CD4-positive, CD25-positive, alpha-beta regulatory T cell (primary cell): Measurements from ENCODE around the gene LIPH. TPM values are rescaled to one million over a fixed set of nuclear protein-coding genes. Genes with fewer than 3 reads are reported as not detected.
A peak's percentile ranks its signal among the peaks of the same experiment; 100 is the strongest.
"Not testable (repeated sequence)": the region's sequence is repeated elsewhere in the genome, so short reads cannot be mapped to it uniquely, and the experiment has no call there.

ENCODE experiments used
- ATAC-seq, 2 donors: fragments of 150-1000 bp; cut with Tn5 transposase; one replicate each; pipeline ENCODE4 v1.10.0; 2021; ENCODE audit warnings: low read depth in 2 of 2, moderate number of reproducible peaks in 2 of 2, moderate library complexity in 1 of 2
- DNase-seq, 3 donors: peaks; one replicate each; pipeline versions ENCODE4 v3.0.0 to v3.0.0-alpha.2; 2012 to 2022; ENCODE audit warnings: mixed read lengths in 1 of 3
- H3K27ac ChIP-seq: one replicate; pipeline ENCODE4 v1.7.0; 2013; ENCODE audit warnings: mild to moderate bottlenecking, low read length; ENCODE audit not compliant: insufficient read depth, poor library complexity, severe bottlenecking
- H3K27me3 ChIP-seq: one replicate; pipeline ENCODE4 v1.7.0; 2013; ENCODE audit warnings: low read length; ENCODE audit not compliant: control insufficient read depth, insufficient read depth
- H3K36me3 ChIP-seq: one replicate; pipeline ENCODE4 v1.7.0; 2013; ENCODE audit warnings: mild to moderate bottlenecking, low read length, moderate library complexity; ENCODE audit not compliant: control insufficient read depth, insufficient read depth
- H3K4me1 ChIP-seq: 2 replicates; pipeline ENCODE4 v1.7.0; 2013; ENCODE audit warnings: mild to moderate bottlenecking, low read length; ENCODE audit not compliant: insufficient read depth, control insufficient read depth, poor library complexity, severe bottlenecking
- H3K4me3 ChIP-seq: one replicate; pipeline ENCODE4 v1.7.0; 2013; ENCODE audit warnings: low read depth, mild to moderate bottlenecking, low read length, moderate library complexity
- H3K9me3 ChIP-seq, 2 experiments: 1 replicate in 1 of 2; 2 replicates in 1 of 2; pipeline ENCODE4 v1.7.0; 2013; ENCODE audit warnings: low read length in 2 of 2, mild to moderate bottlenecking in 1 of 2, moderate library complexity in 1 of 2; ENCODE audit not compliant: control insufficient read depth in 2 of 2
- H3K27ac Mint-ChIP-seq, 3 donors: one replicate each; pipeline ENCODE4 v1.8.0; 2020 to 2022; ENCODE audit warnings: mild to moderate bottlenecking in 3 of 3, mixed read lengths in 3 of 3, moderate library complexity in 2 of 3
- H3K27me3 Mint-ChIP-seq: one replicate; pipeline ENCODE4 v1.8.0; 2022; ENCODE audit warnings: mild to moderate bottlenecking, mixed read lengths
- H3K36me3 Mint-ChIP-seq: one replicate; pipeline ENCODE4 v1.8.0; 2020; ENCODE audit warnings: mixed read lengths
- H3K4me1 Mint-ChIP-seq, 4 donors: one replicate each; pipeline ENCODE4 v1.8.0; 2020 to 2022; ENCODE audit warnings: mixed read lengths in 4 of 4, mild to moderate bottlenecking in 1 of 4
- H3K4me3 Mint-ChIP-seq, 4 donors: one replicate each; pipeline ENCODE4 v1.8.0; 2020 to 2022; ENCODE audit warnings: mild to moderate bottlenecking in 4 of 4, mixed read lengths in 4 of 4, moderate library complexity in 3 of 4
- H3K9me3 Mint-ChIP-seq, 7 donors: one replicate each; pipeline ENCODE4 v1.8.0; 2020 to 2022; ENCODE audit warnings: mixed read lengths in 7 of 7, mild to moderate bottlenecking in 3 of 7, moderate library complexity in 2 of 7
- polyA plus RNA-seq, 4 donors: library from polyadenylated mRNA; unstranded; fragments of 300-500 nt; fragmentation: Illumina TruSeq; gene quantifications; one replicate each; pipeline ENCODE4 v1.2.3, GENCODE V29; 2021
- total RNA-seq: library from RNA; stranded (reverse); gene quantifications from one replicate; pipeline ENCODE4 v1.2.3, GENCODE V29; 2022

LIPH gene
- total and polyA plus RNA-seq, 5 donors from 2014 or later, result not detected

- H3K9me3 Mint-ChIP-seq, result peaks cover 0 to 4% (median 0%) of the 10 kb centered on the region in 7 donors
- H3K9me3 ChIP-seq, result no peaks in the 10 kb centered on the region
- DNase-seq, result no peak
- H3K27me3 Mint-ChIP-seq, result peaks cover 25% of the 10 kb centered on the region
- peaks cover 0 to 14% (median 8%) of the 10 kb centered on the region in 4 donors for H3K4me1 Mint-ChIP-seq
- H3K36me3 ChIP-seq, result no peaks in the 10 kb centered on the region
- peaks cover 6% of the 10 kb centered on the region for H3K4me1 ChIP-seq
- no peak overlapping the region for H3K4me3 Mint-ChIP-seq
- peaks cover 2% of the 10 kb centered on the region for H3K27me3 ChIP-seq
- no peaks in the 10 kb centered on the region for H3K36me3 Mint-ChIP-seq
- no peak overlapping the region for H3K27ac Mint-ChIP-seq
- H3K27ac ChIP-seq, result no peak overlapping the region
- no peak for ATAC-seq
- no peak overlapping the region for H3K4me3 ChIP-seq
Measured at GRCh38 chr3:185560676-185561075, 8.3 kb upstream of the LIPH start.

DNA sequence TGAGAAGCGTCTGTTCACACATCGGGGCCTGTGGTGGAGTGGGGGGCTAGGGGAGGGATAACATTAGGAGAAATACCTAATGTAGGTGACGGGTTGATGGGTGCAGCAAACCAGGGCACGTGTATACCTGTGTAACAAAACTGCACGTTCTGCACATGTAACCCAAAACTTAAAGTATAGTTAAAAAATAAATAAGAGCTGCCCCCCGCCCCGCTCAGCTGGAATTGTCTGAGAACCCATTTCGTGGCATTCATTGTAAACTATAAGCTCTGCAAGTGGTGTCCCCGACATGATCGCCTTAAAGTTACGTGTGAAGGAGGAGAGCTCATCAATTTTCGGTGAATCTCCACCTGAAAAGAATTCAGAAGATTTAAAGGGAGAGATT lies 7.3 kb upstream of the LIPH start:
- H3K27me3 ChIP-seq, result peaks cover 2% of the 10 kb centered on the region
- Mint-ChIP-seq H3K4me1 (peaks cover 0 to 14% (median 8%) of the 10 kb centered on the region in 4 donors), H3K27me3 (peaks cover 25% of the 10 kb centered on the region), H3K9me3 (peaks cover 0 to 4% (median 0%) of the 10 kb centered on the region in 7 donors), H3K27ac (no peak overlapping the region), H3K4me3 (peak overlapping the region in 2 of 4 donors; percentile 33 to 84), H3K36me3 (no peaks in the 10 kb centered on the region)
- DNase-seq (no peak), ATAC-seq (no peak)
- H3K4me1 ChIP-seq, result peaks cover 6% of the 10 kb centered on the region
- H3K9me3 ChIP-seq, result no peaks in the 10 kb centered on the region
- no peak overlapping the region for H3K4me3 ChIP-seq
- no peak overlapping the region for H3K27ac ChIP-seq
- no peaks in the 10 kb centered on the region for H3K36me3 ChIP-seq

DNA sequence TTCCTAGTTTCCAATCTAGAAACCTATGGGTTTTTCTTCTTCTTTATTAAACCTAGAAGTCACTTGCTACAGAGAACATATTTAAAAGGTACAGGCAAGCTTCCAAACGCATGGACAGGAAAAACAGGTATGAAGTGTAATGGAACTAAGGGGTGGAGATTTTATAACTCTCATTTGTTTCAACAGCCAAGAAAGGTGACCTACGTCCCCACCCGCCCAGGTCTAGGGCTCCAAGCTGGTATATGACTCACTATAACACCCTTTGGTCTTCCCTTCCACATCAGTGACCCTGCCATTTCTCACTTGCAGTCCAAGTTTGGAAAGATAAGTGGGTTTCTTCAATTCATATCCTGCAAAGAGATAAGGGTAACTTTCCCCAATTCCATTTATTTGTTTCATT lies 6.0 kb upstream of the LIPH start:
- Histone ChIP-seq H3K4me1 (peaks cover 6% of the 10 kb centered on the region), H3K27me3 (peaks cover 2% of the 10 kb centered on the region), H3K27ac (no peak overlapping the region), H3K36me3 (no peaks in the 10 kb centered on the region), H3K4me3 (no peak overlapping the region), H3K9me3 (no peaks in the 10 kb centered on the region)
- DNase-seq, result no peak
- Mint-ChIP-seq H3K4me1 (peaks cover 0 to 14% (median 8%) of the 10 kb centered on the region in 4 donors), H3K36me3 (no peaks in the 10 kb centered on the region), H3K9me3 (peaks cover 0 to 5% (median 0%) of the 10 kb centered on the region in 7 donors), H3K27ac (no peak overlapping the region), H3K27me3 (peaks cover 25% of the 10 kb centered on the region), H3K4me3 (no peak overlapping the region)
- no peak for ATAC-seq

DNA sequence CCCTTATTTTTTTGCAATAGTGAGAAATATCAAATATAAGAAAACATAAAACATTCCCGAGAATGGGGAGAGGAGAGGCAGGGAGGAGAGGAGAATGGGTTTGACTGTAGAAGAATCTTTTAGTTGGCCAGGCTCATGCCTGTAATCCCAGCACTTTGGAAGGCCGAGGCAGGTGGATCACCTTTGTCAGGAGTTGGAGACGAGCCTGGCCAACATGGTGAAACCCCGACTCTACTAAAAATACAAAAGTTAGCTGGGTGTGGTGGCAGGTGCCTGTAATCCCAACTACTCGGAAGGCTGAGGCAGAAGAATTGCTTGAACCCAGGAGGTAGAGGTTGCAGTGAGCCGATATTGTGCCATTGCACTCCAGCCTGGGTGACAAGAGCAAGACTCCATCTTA lies 4.3 kb upstream of the LIPH start:
- not testable (repeated sequence) for H3K27me3 ChIP-seq, H3K27ac Mint-ChIP-seq, H3K9me3 ChIP-seq, H3K4me3 Mint-ChIP-seq, H3K4me3 ChIP-seq, ATAC-seq, H3K27ac ChIP-seq, H3K36me3 ChIP-seq, H3K9me3 Mint-ChIP-seq, H3K4me1 ChIP-seq, H3K36me3 Mint-ChIP-seq, DNase-seq
- Mint-ChIP-seq H3K4me1 (peaks cover 8 to 13% (median 9%) of the 10 kb centered on the region in 4 donors), H3K27me3 (peaks cover 24% of the 10 kb centered on the region)

DNA sequence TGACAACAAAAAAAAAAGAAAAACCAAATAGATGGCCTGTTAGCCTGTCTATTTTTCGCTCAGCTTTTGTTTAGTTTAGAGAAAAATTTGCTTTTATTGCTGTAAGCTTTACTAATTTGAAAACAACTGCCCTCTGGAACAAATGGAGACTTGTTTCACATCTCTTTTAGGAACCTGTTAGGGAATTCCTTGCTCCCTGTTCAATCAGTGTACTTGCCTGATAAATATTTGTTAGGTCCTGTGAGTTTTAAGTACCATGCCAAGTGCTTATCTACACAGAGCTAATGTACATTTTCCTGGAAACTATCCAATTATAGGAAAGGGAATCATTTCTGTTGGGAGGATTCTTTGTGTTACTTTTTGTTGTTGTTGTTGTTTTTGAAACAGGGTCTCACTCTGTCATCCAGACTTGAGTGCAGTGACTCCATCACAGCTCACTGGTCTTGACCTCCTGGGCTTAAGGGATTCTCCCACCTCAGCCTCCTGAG lies 3.5 kb upstream of the LIPH start:
- H3K27ac Mint-ChIP-seq, result no peak overlapping the region
- peaks cover 20% of the 10 kb centered on the region for H3K27me3 Mint-ChIP-seq
- Histone ChIP-seq H3K4me1 (peaks cover 6% of the 10 kb centered on the region), H3K27me3 (no peaks in the 10 kb centered on the region), H3K4me3 (no peak overlapping the region), H3K36me3 (no peaks in the 10 kb centered on the region), H3K27ac (no peak overlapping the region), H3K9me3 (no peaks in the 10 kb centered on the region)
- H3K9me3 Mint-ChIP-seq, result peaks cover 0 to 5% (median 0%) of the 10 kb centered on the region in 7 donors
- H3K4me3 Mint-ChIP-seq, result no peak overlapping the region
- DNase-seq (no peak), ATAC-seq (no peak)
- H3K36me3 Mint-ChIP-seq, result no peaks in the 10 kb centered on the region
- H3K4me1 Mint-ChIP-seq, result peaks cover 8 to 10% (median 9%) of the 10 kb centered on the region in 4 donors

DNA sequence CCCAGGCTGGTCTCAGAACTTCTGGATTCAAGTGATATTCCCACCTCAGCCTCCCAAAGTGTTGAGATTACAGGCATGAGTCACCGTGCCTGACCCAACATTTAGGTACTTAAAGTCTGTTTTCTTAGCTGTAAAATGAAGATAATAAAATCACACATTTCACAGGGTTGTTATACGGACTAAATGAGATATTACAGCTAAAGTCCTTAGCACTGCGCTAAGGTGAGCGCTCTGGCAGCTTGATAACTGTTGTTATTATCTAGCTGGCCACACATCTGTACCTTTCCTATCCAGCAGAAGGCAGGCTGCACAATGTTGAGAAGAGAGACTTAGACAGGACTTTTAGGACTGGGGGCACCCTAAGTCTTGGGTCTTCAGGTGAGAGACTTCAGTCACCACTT lies 2.7 kb upstream of the LIPH start:
- Mint-ChIP-seq H3K4me1 (peaks cover 8 to 10% (median 9%) of the 10 kb centered on the region in 4 donors), H3K36me3 (no peaks in the 10 kb centered on the region), H3K27ac (no peak overlapping the region), H3K27me3 (peaks cover 16% of the 10 kb centered on the region), H3K4me3 (no peak overlapping the region), H3K9me3 (peaks cover 0 to 2% (median 0%) of the 10 kb centered on the region in 7 donors)
- Histone ChIP-seq H3K4me1 (peaks cover 6% of the 10 kb centered on the region), H3K27ac (no peak overlapping the region), H3K9me3 (no peaks in the 10 kb centered on the region), H3K27me3 (no peaks in the 10 kb centered on the region), H3K4me3 (no peak overlapping the region), H3K36me3 (no peaks in the 10 kb centered on the region)
- ATAC-seq (no peak), DNase-seq (no peak)

DNA sequence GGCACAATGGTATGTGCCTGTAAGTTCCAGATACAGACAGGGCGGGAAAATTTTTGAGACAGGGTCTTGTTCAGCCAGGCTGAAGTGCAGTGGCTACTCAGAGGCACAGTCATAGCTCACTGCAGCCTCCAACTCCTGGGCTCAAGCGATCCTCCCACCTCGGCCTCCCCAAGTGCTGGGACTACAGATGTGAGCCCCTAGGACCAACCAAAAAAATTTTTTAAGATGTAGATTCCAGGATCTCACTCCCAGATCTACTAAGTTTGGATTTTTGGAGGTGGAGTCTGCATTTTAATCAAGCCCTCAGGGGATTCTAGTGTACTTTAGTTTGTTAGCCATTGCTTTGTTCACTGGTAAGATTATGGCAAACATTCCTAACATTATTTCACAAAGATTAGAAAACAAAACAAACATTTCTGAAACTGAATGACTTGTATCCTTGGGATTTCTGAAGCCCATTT lies 2.7 kb downstream of the LIPH start:
- H3K4me3 Mint-ChIP-seq, result no peak overlapping the region
- no peak for DNase-seq

GRCh38 chr3:185549122-185549521 lies 3.3 kb downstream of the LIPH start:
- no peak overlapping the region for H3K4me3 Mint-ChIP-seq
- ATAC-seq (no peak), DNase-seq (no peak)
- no peaks in the 10 kb centered on the region for H3K36me3 Mint-ChIP-seq
- H3K9me3 Mint-ChIP-seq, result no peaks in the 10 kb centered on the region
- H3K4me3 ChIP-seq, result no peak overlapping the region
- peaks cover 5% of the 10 kb centered on the region for H3K27me3 Mint-ChIP-seq
- H3K36me3 ChIP-seq, result no peaks in the 10 kb centered on the region
- no peaks in the 10 kb centered on the region for H3K27me3 ChIP-seq
- H3K27ac Mint-ChIP-seq, result no peak overlapping the region
- H3K9me3 ChIP-seq, result no peaks in the 10 kb centered on the region
- no peak overlapping the region for H3K27ac ChIP-seq
- peaks cover 0 to 8% (median 3%) of the 10 kb centered on the region in 4 donors for H3K4me1 Mint-ChIP-seq
- H3K4me1 ChIP-seq, result no peaks in the 10 kb centered on the region

More for the DNA sequence above, 2.7 kb downstream of the LIPH start:
- H3K36me3 ChIP-seq, result no peaks in the 10 kb centered on the region
- H3K4me1 ChIP-seq, result no peaks in the 10 kb centered on the region
- no peaks in the 10 kb centered on the region for H3K9me3 ChIP-seq
- no peak for ATAC-seq
- no peaks in the 10 kb centered on the region for H3K36me3 Mint-ChIP-seq
- H3K27ac ChIP-seq, result no peak overlapping the region
- H3K9me3 Mint-ChIP-seq, result peaks cover 0 to 1% (median 0%) of the 10 kb centered on the region in 7 donors
- no peak overlapping the region for H3K4me3 ChIP-seq
- no peaks in the 10 kb centered on the region for H3K27me3 ChIP-seq
- peaks cover 0 to 8% (median 3%) of the 10 kb centered on the region in 4 donors for H3K4me1 Mint-ChIP-seq
- H3K27ac Mint-ChIP-seq, result no peak overlapping the region
- peaks cover 5% of the 10 kb centered on the region for H3K27me3 Mint-ChIP-seq
